IMR-90 (cell line): ENCODE results near the gene TRAF3IP3. TPM values are rescaled to one million over a fixed set of nuclear protein-coding genes. Genes with fewer than 3 reads are reported as not detected.

Experiments
- ATAC-seq: fragments of 200-7000 bp; cut with Tn5 transposase; 2 replicates; pipeline ENCODE4 v1.9.1; 2020; ENCODE audit warnings: low read depth, mild to moderate bottlenecking, moderate library complexity
- BruUV-seq: library from RNA; stranded (reverse); fragments of 400-500 nt; replicated peaks from 2 replicates; lab custom pipeline; 2021; lab: Mats Ljungman, UMichigan
- CTCF ChIA-PET: fragments of 300-600 bp; formaldehyde crosslinking; extraction: SDS; loops from one replicate; lab custom pipeline; 2021; ENCODE audit warnings: antibody characterized with exemption; lab: Yijun Ruan, JAX
- POLR2A ChIA-PET: fragments of 300-600 bp; sonication (Branson Sonifier 250); formaldehyde crosslinking; loops from one replicate; lab custom pipeline; 2022; ENCODE audit warnings: antibody characterized with exemption; ENCODE audit not compliant: unreplicated experiment; lab: Charles Lee
- DNase-seq: peaks from one replicate; pipeline ENCODE4 v3.0.0; 2013
- H2AFZ ChIP-seq: replicated peaks from 2 replicates; pipeline ENCODE3; 2013; ENCODE audit warnings: low read length, mild to moderate bottlenecking; ENCODE audit not compliant: poor library complexity
- H2AK5ac ChIP-seq: 2 replicates; pipeline ENCODE4 v1.6.1; 2013; ENCODE audit warnings: low read depth, low read length, inconsistent platforms
- H2AK9ac ChIP-seq: replicated peaks from 2 replicates; pipeline ENCODE3; 2013; ENCODE audit warnings: mild to moderate bottlenecking, low read depth, low read length, moderate library complexity; ENCODE audit not compliant: poor library complexity
- H2BK120ac ChIP-seq: 2 replicates; pipeline ENCODE4 v1.6.1; 2013; ENCODE audit warnings: low read depth, low read length, inconsistent platforms
- H2BK15ac ChIP-seq: 3 replicates; pipeline ENCODE4 v1.6.1; 2013; ENCODE audit warnings: low read depth, low read length, inconsistent platforms
- H2BK20ac ChIP-seq: 2 replicates; pipeline ENCODE4 v1.6.1; 2013; ENCODE audit warnings: low read depth, mild to moderate bottlenecking, inconsistent platforms, low read length, moderate library complexity
- H2BK5ac ChIP-seq: 2 replicates; pipeline ENCODE4 v1.6.1; 2013; ENCODE audit warnings: mild to moderate bottlenecking, low read depth, low read length, inconsistent platforms; ENCODE audit not compliant: poor library complexity, severe bottlenecking
- H3K14ac ChIP-seq: replicated peaks from 2 replicates; pipeline ENCODE4 v1.6.1; 2013; ENCODE audit warnings: low read depth, low read length, inconsistent platforms
- H3K18ac ChIP-seq: 2 replicates; pipeline ENCODE4 v1.6.1; 2013; ENCODE audit warnings: low read depth, low read length, control low read depth
- H3K23ac ChIP-seq: 2 replicates; pipeline ENCODE4 v1.6.1; 2013; ENCODE audit warnings: low read depth, low read length, inconsistent platforms
- H3K27ac ChIP-seq: 2 replicates; pipeline ENCODE4 v1.5.1; 2013; ENCODE audit warnings: mild to moderate bottlenecking, control low read depth, low read length; ENCODE audit not compliant: insufficient read depth
- H3K27me3 ChIP-seq: 2 replicates; pipeline ENCODE4 v1.6.1; 2013; ENCODE audit warnings: low read length; ENCODE audit not compliant: control insufficient read depth, insufficient read depth
- H3K36me3 ChIP-seq: 2 replicates; pipeline ENCODE4 v1.6.1; 2013; ENCODE audit warnings: low read length, mixed read lengths; ENCODE audit not compliant: control insufficient read depth, insufficient read depth
- H3K4ac ChIP-seq: 2 replicates; pipeline ENCODE4 v1.6.1; 2013; ENCODE audit warnings: low read depth, low read length, inconsistent platforms
- H3K4me1 ChIP-seq: 2 replicates; pipeline ENCODE4 v1.6.1; 2013; ENCODE audit warnings: low read length, mixed read lengths; ENCODE audit not compliant: control insufficient read depth, insufficient read depth
- H3K4me2 ChIP-seq: 2 replicates; pipeline ENCODE4 v1.6.1; 2013; ENCODE audit warnings: low read depth, mild to moderate bottlenecking, control low read depth, low read length, moderate library complexity
- H3K4me3 ChIP-seq: 2 replicates; pipeline ENCODE4 v1.5.1; 2013; ENCODE audit warnings: low read depth, mild to moderate bottlenecking, control low read depth, low read length, moderate library complexity; ENCODE audit not compliant: insufficient read depth
- H3K56ac ChIP-seq: 2 replicates; pipeline ENCODE4 v1.6.1; 2013; ENCODE audit warnings: low read length, inconsistent platforms; ENCODE audit not compliant: insufficient read depth; ENCODE audit errors: extremely low read depth
- H3K79me1 ChIP-seq, 2 experiments: 2 replicates each; pipeline ENCODE4 v1.6.1; 2013; ENCODE audit warnings: low read length in 2 of 2, inconsistent platforms in 1 of 2, low read depth in 1 of 2
- H3K9ac ChIP-seq: 2 replicates; pipeline ENCODE4 v1.6.1; 2013; ENCODE audit warnings: low read depth, low read length, control low read depth
- H3K9me1 ChIP-seq: 2 replicates; pipeline ENCODE4 v1.6.1; 2013; ENCODE audit warnings: low read length, inconsistent platforms; ENCODE audit not compliant: insufficient read depth
- H3K9me3 ChIP-seq: 2 replicates; pipeline ENCODE4 v1.6.1; 2013; ENCODE audit warnings: low read length; ENCODE audit not compliant: control insufficient read depth, insufficient read depth
- H4K20me1 ChIP-seq: 2 replicates; pipeline ENCODE4 v1.6.1; 2013; ENCODE audit warnings: low read length, inconsistent platforms; ENCODE audit not compliant: insufficient read depth
- H4K5ac ChIP-seq: 2 replicates; pipeline ENCODE4 v1.6.1; 2013; ENCODE audit warnings: mild to moderate bottlenecking, low read depth, low read length, control low read depth
- H4K8ac ChIP-seq, 2 experiments: 2 replicates each; pipeline ENCODE4 v1.6.1; 2013; ENCODE audit warnings: low read depth in 2 of 2, low read length in 2 of 2, control low read depth in 1 of 2, inconsistent platforms in 1 of 2
- H4K91ac ChIP-seq: 2 replicates; pipeline ENCODE4 v1.6.1; 2013; ENCODE audit warnings: low read depth, low read length, inconsistent platforms; ENCODE audit not compliant: insufficient read depth
- BHLHE40 ChIP-seq: fragments of 150-350 bp; IDR thresholded peaks from 2 replicates; pipeline ENCODE4 v1.6.1; 2016; ENCODE audit warnings: mild to moderate bottlenecking, low read depth, low read length
- CEBPB ChIP-seq: IDR thresholded peaks from 2 replicates; pipeline ENCODE4 v1.6.1; 2012; ENCODE audit warnings: low read depth, low read length, improper control_type of control experiment
- CHD1 ChIP-seq: IDR thresholded peaks from 2 replicates; pipeline ENCODE4 v1.6.1; 2012; ENCODE audit warnings: low read depth, low read length, improper control_type of control experiment
- CTCF ChIP-seq: conservative IDR thresholded peaks from 2 replicates; pipeline ENCODE4 v1.5.1; 2012; ENCODE audit warnings: mild to moderate bottlenecking, low read depth, low read length, improper control_type of control experiment
- ELK1 ChIP-seq: fragments of 150-350 bp; IDR thresholded peaks from 2 replicates; pipeline ENCODE4 v1.6.1; 2016; ENCODE audit warnings: low read depth, mild to moderate bottlenecking, low read length, moderate library complexity, borderline replicate concordance
- FOS ChIP-seq: fragments of 150-350 bp; IDR thresholded peaks from 2 replicates; pipeline ENCODE4 v1.6.1; 2016; ENCODE audit warnings: low read depth, low read length
- MAFK ChIP-seq: IDR thresholded peaks from 2 replicates; pipeline ENCODE4 v1.6.1; 2012; ENCODE audit warnings: low read depth, low read length, improper control_type of control experiment
- MAZ ChIP-seq: IDR thresholded peaks from 2 replicates; pipeline ENCODE4 v1.6.1; 2012; ENCODE audit warnings: low read depth, mild to moderate bottlenecking, low read length, improper control_type of control experiment, moderate library complexity, borderline replicate concordance
- MXI1 ChIP-seq: IDR thresholded peaks from 2 replicates; pipeline ENCODE4 v1.6.1; 2012; ENCODE audit warnings: low read depth, mild to moderate bottlenecking, low read length, moderate library complexity, borderline replicate concordance
- NFE2L2 ChIP-seq: fragments of 150-350 bp; IDR thresholded peaks from 2 replicates; pipeline ENCODE4 v1.6.1; 2016; ENCODE audit warnings: low read depth, mild to moderate bottlenecking, low read length
- POLR2A ChIP-seq: IDR thresholded peaks from 2 replicates; pipeline ENCODE4 v1.6.1; 2012; ENCODE audit warnings: mild to moderate bottlenecking, low read depth, low read length
- RAD21 ChIP-seq: IDR thresholded peaks from 2 replicates; pipeline ENCODE4 v1.6.1; 2012; ENCODE audit warnings: low read length, improper control_type of control experiment
- RCOR1 ChIP-seq: IDR thresholded peaks from 2 replicates; pipeline ENCODE4 v1.6.1; 2012; ENCODE audit warnings: mild to moderate bottlenecking, low read length, improper control_type of control experiment; ENCODE audit not compliant: insufficient replicate concordance
- RFX5 ChIP-seq: IDR thresholded peaks from 2 replicates; pipeline ENCODE4 v1.8.0; 2012; ENCODE audit warnings: low read depth, mild to moderate bottlenecking, low read length, moderate library complexity
- SMC3 ChIP-seq: fragments of 150-350 bp; IDR thresholded peaks from 2 replicates; pipeline ENCODE4 v1.6.1; 2016; ENCODE audit warnings: low read depth, mild to moderate bottlenecking, antibody characterized with exemption, low read length, moderate library complexity
- USF2 ChIP-seq: fragments of 150-350 bp; IDR thresholded peaks from 2 replicates; pipeline ENCODE4 v1.6.1; 2017; ENCODE audit warnings: mild to moderate bottlenecking, antibody characterized with exemption, low read length, low read depth
- WGBS, 2 experiments: methylation state at CpG; one replicate each; pipeline versions ENCODE4 v1.1.5 to v1.1.7; 2013; ENCODE audit warnings: missing lambda C conversion rate in 2 of 2; ENCODE audit not compliant: insufficient read length in 1 of 2; ENCODE audit errors: extremely low coverage in 2 of 2; 5-methylcytosine and 5-hydroxymethylcytosine counted together
- dilution Hi-C: fragments of 300-500 bp; cut with HindIII; formaldehyde crosslinking; loops from one replicate; pipeline ENCODE4 v1.14.3; 2018; ENCODE audit warnings: low sequenced_read_pairs; ENCODE audit not compliant: unreplicated experiment
- in situ Hi-C: fragments of 300-500 bp; cut with MboI; formaldehyde crosslinking; loops from 3 replicates; pipeline ENCODE4 v1.14.3; 2019; ENCODE audit warnings: low sequenced_read_pairs, inconsistent platforms, mixed read lengths
- intact Hi-C: fragments of 100-400 bp; cut with micrococcal nuclease; formaldehyde crosslinking; loops from 2 replicates; pipeline ENCODE4 v1.10.0; 2022
- polyA plus RNA-seq, 3 experiments: library from polyadenylated mRNA; depleted of rRNA; stranded (reverse); fragments of >200 nt; gene quantifications; 2 replicates each; pipeline ENCODE4 v1.2.3, GENCODE V29; 2012; ENCODE audit warnings: low replicate concordance in 1 of 3
- total RNA-seq: library from RNA; depleted of rRNA; stranded (reverse); fragments of >200 nt; gene quantifications from 2 replicates; pipeline ENCODE4 v1.2.3, GENCODE V29; 2012

Gene TRAF3IP3
- total and polyA plus RNA-seq, 2 of the 4 experiments (the other 2 are of a cell fraction) = 0.12 to 0.18 TPM

GRCh38 chr1:209737118-209737505 is 18.7 kb upstream of the TRAF3IP3 start:
- WGBS, 2 experiments = no CpG with 5 or more reads among the region's 5 CpGs
- Histone ChIP-seq H2BK120ac (no peak overlapping the region), H2AK9ac (no peak overlapping the region), H3K23ac (no peak overlapping the region), H3K4me2 (no peak overlapping the region), H2AK5ac (no peak overlapping the region), H3K79me1 (no peaks in the 10 kb centered on the region), H3K56ac (no peak overlapping the region), H2BK5ac (no peak overlapping the region), H2AFZ (no peak overlapping the region), H4K5ac (no peak overlapping the region), H3K36me3 (no peaks in the 10 kb centered on the region), H4K8ac (no peak overlapping the region), H3K4me1 (peaks cover 1% of the 10 kb centered on the region; the same call in 1 of the 2 replicates), H3K9me1 (no peaks in the 10 kb centered on the region), H2BK20ac (no peak overlapping the region), H3K14ac (no peak overlapping the region), H3K4ac (no peak overlapping the region), H3K9me3 (no peaks in the 10 kb centered on the region), H3K27me3 (peaks cover 4% of the 10 kb centered on the region), H3K9ac (no peak overlapping the region), H3K4me3 (no peak overlapping the region), H3K18ac (no peak overlapping the region), H2BK15ac (no peak overlapping the region), H4K91ac (no peak overlapping the region), H3K27ac (no peak overlapping the region), H4K20me1 (no peaks in the 10 kb centered on the region)
- DNase-seq (no peak), ATAC-seq (no peak)
- intact Hi-C loops = no loop called here
- BruUV-seq = no TSS peak
- in situ Hi-C loops = no loop called here
- no peak for TF ChIP-seq RCOR1
- no peak for TF ChIP-seq BHLHE40
- TF ChIP-seq MAFK = no peak
- TF ChIP-seq POLR2A = no peak
- no peak for TF ChIP-seq MXI1
- no peak for TF ChIP-seq USF2
- TF ChIP-seq RFX5 = no peak
- no peak for TF ChIP-seq NFE2L2
- no peak for TF ChIP-seq CTCF
- TF ChIP-seq SMC3 = no peak
- no peak for TF ChIP-seq CHD1
- TF ChIP-seq CEBPB = no peak
- TF ChIP-seq RAD21 = no peak
- TF ChIP-seq MAZ = no peak
- TF ChIP-seq ELK1 = no peak
- no peak for TF ChIP-seq FOS
- dilution Hi-C loops = no loop called here
- ChIA-PET POLR2A (no interaction called here), CTCF (interaction anchor here (1.1 to 2.0 kb wide), 2 partner anchors 11 to 24 kb away, joined by 4 to 10 read pairs; no protein-coding TSS in a partner anchor)
